Right lobe of liver (tissue), 6 donors: ENCODE data around the gene MAP3K12. TPM values are rescaled to one million over a fixed set of nuclear protein-coding genes. Genes with fewer than 3 reads are reported as not detected.
A peak's percentile ranks its signal among the peaks of the same experiment; 100 is the strongest.

Experiments used
- ATAC-seq, 4 donors: fragments of 200-7000 bp; cut with Tn5 transposase; one replicate each; pipeline ENCODE4 v1.9.1; 2020; ENCODE audit warnings: mild to moderate bottlenecking in 4 of 4, moderate library complexity in 4 of 4
- DNase-seq, 3 donors: peaks; one replicate each; pipeline ENCODE4 v3.0.0-alpha.2; 2020
- H3K27ac ChIP-seq, 3 donors: fragments of 200-600 bp; one replicate each; pipeline ENCODE4 v1.8.0; 2022
- H3K27me3 ChIP-seq, 2 donors: fragments of 200-600 bp; one replicate each; pipeline ENCODE4 v1.8.0; 2022
- H3K36me3 ChIP-seq, 4 donors: fragments of 200-600 bp; sonication (generic) in 1 of 4; one replicate each; pipeline versions ENCODE4 v1.5.1 to v1.8.0; 2017 to 2022; ENCODE audit warnings: control low read depth in 1 of 4
- H3K4me1 ChIP-seq, 4 donors: fragments of 200-600 bp; sonication (generic) in 1 of 4; one replicate each; pipeline versions ENCODE4 v1.5.1 to v1.8.0; 2017 to 2022; ENCODE audit warnings: control low read depth in 1 of 4
- H3K4me3 ChIP-seq, 3 donors: fragments of 200-600 bp; one replicate each; pipeline ENCODE4 v1.8.0; 2022
- H3K9me3 ChIP-seq, 4 donors: fragments of 200-600 bp; sonication (generic) in 1 of 4; one replicate each; pipeline versions ENCODE4 v1.5.1 to v1.8.0; 2017 to 2022; ENCODE audit warnings: control low read depth in 1 of 4
- POLR2A ChIP-seq: fragments of 450-650 bp; IDR thresholded peaks from one replicate; pipeline ENCODE4 v1.6.1; 2017; ENCODE audit warnings: antibody characterized with exemption, mild to moderate bottlenecking
- WGBS: methylation state at CpG from one replicate; pipeline ENCODE4 v1.1.6; 2018; ENCODE audit warnings: low coverage, low lambda C conversion rate; ENCODE audit not compliant: insufficient coverage; ENCODE audit errors: missing lambda C conversion rate; 5-methylcytosine and 5-hydroxymethylcytosine counted together
- intact Hi-C, 2 donors: fragments of 100-400 bp; cut with DNase I; formaldehyde crosslinking; loops; one replicate each; pipeline versions ENCODE4 v1.11.2 to v1.14.1; 2022
- total RNA-seq, 6 experiments: library from RNA; depleted of rRNA in 2 of 6; stranded (reverse); fragments of >200 nt in 2 of 6; fragmentation: NEBNext Ultra II Directional in 3 of 6; extraction: Animal tissue kit (Norgen Biotek cat#: 25700) in 3 of 6; gene quantifications; one replicate each; pipeline versions ENCODE4 v1.1.0 to v1.2.4, GENCODE V29; 2016 to 2023
- TF ChIP-seq, protein P1 (sequence below), 4 donors: fragments of 200-600 bp in 3 of 4; fragments of 450-650 bp in 1 of 4; IDR thresholded peaks; one replicate each; pipeline versions ENCODE4 v1.5.1 to v1.8.0; 2016 to 2022; ENCODE audit warnings: antibody characterized with exemption in 4 of 4, mild to moderate bottlenecking in 2 of 4
- donor health status: DM: no; HTN: yes; CAD: no.
- donor health status: DM: no; HTN: no; CAD: no.
- donor health status: DM: no; HTN: no; CAD: no.
- donor health status: DM: no; HTN: yes; CAD: no.
- donor health status: DM: no; HTN: yes; CAD: no.

The MAP3K12 gene
- total RNA-seq, 6 experiments from 2014 or later, result 0.68 to 2.9 (median 1.5) TPM

DNA sequence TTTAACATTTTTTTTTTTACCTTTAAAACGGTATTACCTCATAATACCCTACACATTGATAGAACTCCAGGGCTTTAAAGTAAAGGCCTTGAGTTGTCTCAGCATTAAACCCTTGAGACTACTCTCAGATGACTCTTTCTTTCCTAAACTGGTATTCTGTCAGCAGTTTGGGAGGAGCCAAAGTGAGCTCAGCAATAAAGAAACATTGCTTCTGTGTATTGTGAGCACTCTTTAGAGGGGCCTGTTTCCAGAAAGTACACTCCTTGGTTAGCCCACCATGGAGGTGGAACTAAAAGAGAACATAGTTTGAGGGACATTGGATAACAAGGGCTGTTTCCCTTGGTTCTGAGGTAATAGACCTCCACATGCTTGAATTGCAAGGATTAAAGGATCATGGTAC is 20.4 kb downstream of the MAP3K12 start:
- no peak overlapping the region for H3K27ac ChIP-seq
- peaks cover 0 to 3% (median 0%) of the 10 kb centered on the region in 4 donors for H3K4me1 ChIP-seq
- no peaks in the 10 kb centered on the region for H3K9me3 ChIP-seq
- intact Hi-C loops, result no loop called here
- no peak overlapping the region for H3K4me3 ChIP-seq
- no peak for ATAC-seq
- 55% methylated on average over 1 of the region's 1 CpG for WGBS
- TF ChIP-seq, protein P1, sequence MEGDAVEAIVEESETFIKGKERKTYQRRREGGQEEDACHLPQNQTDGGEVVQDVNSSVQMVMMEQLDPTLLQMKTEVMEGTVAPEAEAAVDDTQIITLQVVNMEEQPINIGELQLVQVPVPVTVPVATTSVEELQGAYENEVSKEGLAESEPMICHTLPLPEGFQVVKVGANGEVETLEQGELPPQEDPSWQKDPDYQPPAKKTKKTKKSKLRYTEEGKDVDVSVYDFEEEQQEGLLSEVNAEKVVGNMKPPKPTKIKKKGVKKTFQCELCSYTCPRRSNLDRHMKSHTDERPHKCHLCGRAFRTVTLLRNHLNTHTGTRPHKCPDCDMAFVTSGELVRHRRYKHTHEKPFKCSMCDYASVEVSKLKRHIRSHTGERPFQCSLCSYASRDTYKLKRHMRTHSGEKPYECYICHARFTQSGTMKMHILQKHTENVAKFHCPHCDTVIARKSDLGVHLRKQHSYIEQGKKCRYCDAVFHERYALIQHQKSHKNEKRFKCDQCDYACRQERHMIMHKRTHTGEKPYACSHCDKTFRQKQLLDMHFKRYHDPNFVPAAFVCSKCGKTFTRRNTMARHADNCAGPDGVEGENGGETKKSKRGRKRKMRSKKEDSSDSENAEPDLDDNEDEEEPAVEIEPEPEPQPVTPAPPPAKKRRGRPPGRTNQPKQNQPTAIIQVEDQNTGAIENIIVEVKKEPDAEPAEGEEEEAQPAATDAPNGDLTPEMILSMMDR (IDR thresholded peaks at IDR 0.05), result no peak
- TF ChIP-seq POLR2A, result no peak
- no peak for DNase-seq
- H3K27me3 ChIP-seq, result no peaks in the 10 kb centered on the region
- peaks cover 21 to 85% (median 49%) of the 10 kb centered on the region in 4 donors for H3K36me3 ChIP-seq

DNA sequence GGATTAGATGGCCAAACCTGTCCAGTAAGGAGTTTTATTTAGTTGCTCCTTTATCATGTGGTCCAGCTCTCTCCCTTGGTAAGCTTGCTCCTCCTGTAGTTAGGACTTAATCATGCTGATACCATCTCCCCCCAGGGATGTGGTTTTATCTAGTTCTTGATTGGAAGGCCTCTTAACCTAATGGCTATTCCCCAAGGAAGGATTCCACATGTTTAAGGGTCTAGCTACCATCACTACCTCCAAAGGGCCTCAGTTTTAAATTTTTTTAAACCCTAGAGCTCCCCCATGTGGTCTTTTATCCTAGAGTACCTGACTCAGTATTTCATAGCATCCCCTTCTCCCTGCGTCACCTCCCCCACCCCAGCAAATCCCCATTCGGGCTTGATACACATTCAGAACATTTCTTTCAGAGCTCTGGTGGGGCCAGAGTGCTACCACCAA is 22.5 kb downstream of the MAP3K12 start:
- 42% methylated on average over 2 of the region's 2 CpGs for WGBS
- H3K36me3 ChIP-seq, result peaks cover 21 to 97% (median 59%) of the 10 kb centered on the region in 4 donors
- H3K27ac ChIP-seq, result no peak overlapping the region
- peaks cover 0 to 3% (median 0%) of the 10 kb centered on the region in 4 donors for H3K4me1 ChIP-seq
- intact Hi-C loops, result no loop called here
- DNase-seq (no peak), ATAC-seq (peak in 2 of 4 donors; percentile 17 to 29)
- TF ChIP-seq, protein P1 (IDR thresholded peaks at IDR 0.05), result peak in 2 of 4 donors; percentile 15 to 24
- no peak for TF ChIP-seq POLR2A
- H3K9me3 ChIP-seq, result no peaks in the 10 kb centered on the region
- H3K27me3 ChIP-seq, result no peaks in the 10 kb centered on the region
- H3K4me3 ChIP-seq, result no peak overlapping the region

DNA sequence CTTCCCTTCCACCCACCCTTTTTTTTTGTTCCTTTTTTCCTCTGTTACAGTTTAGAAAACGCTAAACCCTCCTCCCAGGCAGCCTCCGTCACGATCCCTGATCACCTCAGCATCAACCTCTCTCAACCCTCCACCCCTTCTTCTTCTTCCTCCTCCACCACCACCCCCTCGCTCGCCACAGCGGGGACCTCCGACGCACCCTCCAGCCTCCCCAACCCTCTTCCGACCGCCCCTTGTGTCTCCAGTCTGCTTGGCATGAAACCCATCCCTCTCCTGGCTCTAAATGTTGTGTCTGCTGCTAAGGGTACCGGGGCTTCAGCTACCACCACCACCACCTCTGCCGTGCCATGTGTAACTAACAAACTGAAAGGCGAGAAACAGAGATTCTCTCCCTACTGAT is 24.4 kb downstream of the MAP3K12 start:
- TF ChIP-seq, protein P1 (IDR thresholded peaks at IDR 0.05), result no peak
- TF ChIP-seq POLR2A, result no peak
- H3K4me1 ChIP-seq, result peaks cover 0 to 3% (median 0%) of the 10 kb centered on the region in 4 donors
- ATAC-seq, result no peak

DNA sequence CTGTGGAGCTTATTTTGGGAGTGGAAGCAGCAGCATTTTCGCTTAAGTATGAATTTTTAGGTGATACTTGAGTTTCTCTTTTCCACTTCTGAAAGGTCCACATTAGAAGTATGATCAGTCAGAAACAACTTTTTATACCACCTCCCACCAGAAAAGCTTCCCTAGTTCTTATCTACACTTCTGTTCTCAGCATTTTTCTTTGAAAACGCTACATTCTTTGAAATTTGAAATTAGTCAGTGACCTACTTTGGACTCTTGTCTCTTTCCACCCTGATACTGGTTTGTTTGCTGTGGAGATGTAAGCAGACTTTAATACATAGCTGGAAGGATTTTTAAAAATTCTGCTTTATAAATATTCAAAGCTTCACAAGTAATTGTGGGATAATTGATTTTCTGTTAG is 25.2 kb downstream of the MAP3K12 start:
- ATAC-seq, result no peak
- TF ChIP-seq POLR2A, result no peak
- TF ChIP-seq, protein P1 (IDR thresholded peaks at IDR 0.05), result no peak
- H3K27ac ChIP-seq, result no peak overlapping the region

More for the DNA sequence above, 24.4 kb downstream of the MAP3K12 start:
- Histone ChIP-seq H3K4me3 (no peak overlapping the region), H3K36me3 (peaks cover 15 to 99% (median 59%) of the 10 kb centered on the region in 4 donors), H3K9me3 (no peaks in the 10 kb centered on the region), H3K27me3 (no peaks in the 10 kb centered on the region), H3K27ac (no peak overlapping the region)
- intact Hi-C loops, result no loop called here
- no peak for DNase-seq
- 77% methylated on average over 13 of the region's 13 CpGs for WGBS

More for the DNA sequence above, 25.2 kb downstream of the MAP3K12 start:
- WGBS, result 68% methylated on average over 2 of the region's 2 CpGs
- peaks cover 14 to 99% (median 57%) of the 10 kb centered on the region in 4 donors for H3K36me3 ChIP-seq
- DNase-seq, result no peak
- no peaks in the 10 kb centered on the region for H3K27me3 ChIP-seq
- no peaks in the 10 kb centered on the region for H3K9me3 ChIP-seq
- intact Hi-C loops, result no loop called here
- peaks cover 0 to 3% (median 0%) of the 10 kb centered on the region in 4 donors for H3K4me1 ChIP-seq
- H3K4me3 ChIP-seq, result no peak overlapping the region
